ENCODE results near the gene NDUFV1.
A peak's percentile ranks its signal among the peaks of the same experiment; 100 is the strongest.

Gene NDUFV1

DNA sequence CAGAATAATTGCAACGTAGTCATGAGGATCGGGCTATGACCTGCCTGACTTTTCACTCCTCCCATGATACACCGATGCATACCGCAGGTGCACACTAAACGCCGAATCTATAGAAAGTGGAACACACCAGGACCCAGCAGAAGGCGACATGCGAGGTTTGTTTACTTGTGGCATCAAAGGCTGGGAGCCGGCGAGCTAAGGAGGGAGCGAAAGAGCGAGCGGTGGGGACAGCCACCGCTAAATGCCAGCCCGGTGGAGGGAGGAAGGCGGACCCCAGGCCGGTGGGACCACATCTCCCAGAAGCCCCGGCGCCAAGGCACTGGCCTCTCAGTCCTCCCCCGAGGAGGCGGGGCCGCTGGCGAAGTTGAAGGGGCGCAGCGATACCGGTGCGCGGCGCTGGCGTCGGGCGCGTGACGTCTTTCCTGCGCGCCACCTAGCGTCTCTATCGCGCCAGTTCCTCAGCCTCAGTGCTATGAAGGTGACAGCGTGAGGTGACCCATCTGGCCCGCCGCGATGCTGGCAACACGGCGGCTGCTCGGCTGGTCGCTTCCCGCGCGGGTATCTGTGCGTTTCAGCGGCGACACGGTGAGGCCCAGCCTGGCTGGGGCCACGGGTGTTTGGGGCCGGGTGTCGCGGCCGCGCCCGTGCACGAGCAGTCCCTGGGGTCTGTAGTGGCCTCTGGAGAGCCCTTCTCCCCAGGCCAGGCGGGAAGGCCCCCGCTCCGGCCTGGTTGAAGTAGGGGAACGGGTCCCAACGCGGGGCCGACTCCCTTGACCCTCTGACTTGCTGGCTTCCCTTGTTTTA lies at the start of gene NDUFV1:
NDUFV1 (plus strand) TSS at position 445 of the 804 bp plus-strand sequence; CDS start at position 514, 69 bp downstream.
- DNase-seq (ENCODE audit: low spot score) = peak; percentile 96

DNA sequence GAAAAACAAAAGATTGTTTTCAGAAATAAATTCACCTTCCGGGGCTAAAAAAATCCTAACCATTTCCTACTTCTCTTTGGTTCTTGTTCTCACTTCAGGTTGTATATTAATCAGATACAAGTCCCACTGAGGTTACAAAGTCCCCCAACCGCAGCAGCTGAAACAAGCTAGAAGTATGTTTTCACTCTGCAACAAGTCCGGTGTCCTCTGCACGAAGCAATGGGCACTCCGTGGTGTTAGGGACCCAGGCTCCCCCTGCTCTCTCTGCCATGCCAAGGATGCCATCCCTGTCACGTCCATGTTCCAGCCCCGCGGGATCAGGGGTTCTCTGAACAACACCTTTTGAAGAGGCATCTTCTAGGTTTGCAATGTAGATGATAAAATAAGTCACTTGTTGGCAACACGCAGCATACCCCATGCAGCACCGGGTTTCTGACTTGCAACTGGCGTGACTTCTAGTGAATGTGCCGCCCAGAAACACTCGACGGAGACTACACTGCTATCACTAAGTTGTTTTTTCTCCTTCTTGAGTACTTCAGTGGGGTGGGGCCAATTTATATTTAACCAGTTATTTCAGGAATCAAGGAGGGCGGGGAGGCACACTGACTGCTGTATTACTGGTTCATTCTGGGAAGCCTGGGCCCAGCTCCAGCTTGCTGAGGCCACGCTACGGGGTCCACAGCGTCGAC lies 48.5 kb upstream of the NDUFV1 start:
- DNase-seq (ENCODE audit: low spot score) = peak; percentile 35

DNA sequence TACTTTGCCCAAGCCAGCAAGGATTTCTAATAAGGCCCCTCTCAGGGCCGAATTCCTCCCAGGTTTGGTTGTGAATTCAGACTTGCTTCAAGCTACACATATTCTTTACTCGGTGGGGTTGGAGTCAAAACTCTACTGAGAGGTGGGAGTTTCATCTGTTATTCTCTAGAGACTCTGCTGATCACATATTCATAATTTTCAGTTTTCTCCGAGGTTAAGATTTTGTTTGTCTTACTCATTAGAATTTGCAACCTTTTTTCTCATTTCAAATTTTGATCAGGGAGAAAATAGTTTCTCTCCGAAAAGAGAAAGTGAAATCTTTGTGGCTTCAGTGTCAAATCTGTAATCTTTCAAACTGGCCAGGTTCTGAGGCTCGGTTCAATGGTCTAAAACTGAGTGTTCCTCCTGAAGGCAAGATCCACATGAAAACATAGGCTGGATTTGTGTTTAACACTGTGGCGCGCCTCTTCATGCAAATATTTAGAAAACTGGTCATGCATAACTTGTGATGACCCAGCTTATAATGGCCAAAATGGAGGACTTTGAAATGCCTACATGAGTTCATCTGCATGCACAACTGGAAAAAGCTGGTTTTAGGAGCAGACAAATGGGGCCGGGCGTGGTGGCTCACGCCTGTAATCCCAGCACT lies 44.6 kb upstream of the NDUFV1 start:
- no peak for DNase-seq (ENCODE audit: low spot score)

DNA sequence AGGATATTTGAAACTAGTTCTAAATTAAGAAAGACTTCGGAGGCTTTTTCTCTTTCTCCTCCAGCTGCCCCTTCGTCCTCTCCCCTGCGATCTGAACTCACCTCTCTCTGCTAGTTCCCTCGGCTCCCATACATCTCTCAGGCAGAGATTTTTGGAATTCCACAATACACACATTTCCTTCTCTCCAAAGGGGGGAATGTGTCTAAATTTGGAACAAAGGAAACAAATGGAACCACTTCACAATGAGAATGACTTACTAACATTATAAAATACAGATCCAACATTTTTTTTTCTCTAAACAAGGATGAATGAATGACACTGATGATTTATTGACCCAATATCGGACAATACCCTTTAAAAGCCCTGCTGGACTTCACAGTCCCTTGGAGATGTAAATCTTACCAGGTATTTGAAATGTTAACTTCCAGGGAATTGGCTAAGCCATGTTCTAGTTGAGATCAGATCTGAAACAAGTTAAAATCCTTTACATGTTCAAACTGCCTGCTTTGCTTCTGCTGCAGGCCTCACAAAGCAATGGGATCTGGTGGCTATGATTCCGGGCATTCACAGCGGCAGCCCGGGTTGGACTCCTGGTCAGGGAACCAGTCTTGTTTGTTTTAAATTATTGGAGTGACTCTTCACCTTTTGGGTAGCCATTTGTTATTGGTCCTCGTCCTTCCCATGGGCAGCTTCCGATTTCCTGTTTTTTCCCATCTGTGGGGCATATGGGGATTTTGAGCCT lies 43.6 kb upstream of the NDUFV1 start:
- no peak for DNase-seq (ENCODE audit: low spot score)

- DNase-seq (ENCODE audit: low spot score) = peak; percentile 66
Measured at GRCh38 chr11:67563705-67564114, 43.0 kb upstream of the NDUFV1 start.

DNA sequence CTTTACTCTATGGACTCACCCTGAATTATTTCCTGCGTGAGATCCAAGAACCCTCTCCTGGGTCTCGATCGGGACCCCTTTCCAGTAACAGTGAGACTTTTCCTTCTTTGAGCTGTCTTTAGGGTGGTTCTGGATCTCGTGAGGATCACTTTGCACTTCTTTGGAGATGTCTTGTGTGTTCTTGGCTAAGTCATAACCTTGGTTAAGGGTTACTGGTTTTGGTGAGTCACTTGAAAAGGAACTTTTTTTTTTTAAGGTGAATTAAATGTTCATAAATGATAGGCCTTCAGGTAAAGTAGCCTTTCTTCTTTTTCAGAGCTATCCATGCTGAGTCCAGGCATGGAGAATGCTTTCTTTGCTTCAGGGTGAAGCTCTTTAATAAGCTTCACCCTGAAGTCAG lies 42.5 kb upstream of the NDUFV1 start:
- DNase-seq (ENCODE audit: low spot score) = no peak

- no peak for DNase-seq (ENCODE audit: low spot score)
Measured at GRCh38 chr11:67571443-67571842, 35.3 kb upstream of the NDUFV1 start.

GRCh38 chr11:67572305-67572704 lies 34.4 kb upstream of the NDUFV1 start:
- DNase-seq (ENCODE audit: low spot score) = no peak

GRCh38 chr11:67572747-67573419 lies 33.9 kb upstream of the NDUFV1 start:
- DNase-seq (ENCODE audit: low spot score) = peak; percentile 31

- DNase-seq (ENCODE audit: low spot score) = no peak
Measured at GRCh38 chr11:67574938-67575337, 31.8 kb upstream of the NDUFV1 start.

- no peak for DNase-seq (ENCODE audit: low spot score)
Measured at GRCh38 chr11:67576735-67577475, 29.8 kb upstream of the NDUFV1 start.

DNA sequence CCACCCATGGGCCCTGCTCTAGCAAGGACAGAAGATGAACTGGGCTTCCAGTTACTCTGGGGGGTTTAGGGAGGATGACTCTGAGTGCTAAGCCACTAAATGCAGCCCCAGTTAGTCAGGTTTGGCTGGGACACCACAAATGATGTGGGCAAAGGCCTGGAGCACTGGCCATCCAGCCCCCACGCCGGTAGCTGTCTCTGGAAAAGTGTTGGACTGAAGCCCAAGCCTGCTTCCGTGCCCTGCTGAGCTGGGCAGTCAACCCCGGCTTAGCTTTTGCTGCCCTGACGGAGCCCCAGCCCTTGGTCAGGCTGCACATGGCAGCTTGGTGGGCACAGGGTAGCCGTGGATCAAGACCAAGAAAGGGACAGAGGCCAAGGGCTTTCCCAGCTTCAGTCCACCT lies 28.8 kb upstream of the NDUFV1 start:
- no peak for DNase-seq (ENCODE audit: low spot score)

GRCh38 chr11:67581469-67581868 lies 25.3 kb upstream of the NDUFV1 start:
- DNase-seq (ENCODE audit: low spot score) = no peak

DNA sequence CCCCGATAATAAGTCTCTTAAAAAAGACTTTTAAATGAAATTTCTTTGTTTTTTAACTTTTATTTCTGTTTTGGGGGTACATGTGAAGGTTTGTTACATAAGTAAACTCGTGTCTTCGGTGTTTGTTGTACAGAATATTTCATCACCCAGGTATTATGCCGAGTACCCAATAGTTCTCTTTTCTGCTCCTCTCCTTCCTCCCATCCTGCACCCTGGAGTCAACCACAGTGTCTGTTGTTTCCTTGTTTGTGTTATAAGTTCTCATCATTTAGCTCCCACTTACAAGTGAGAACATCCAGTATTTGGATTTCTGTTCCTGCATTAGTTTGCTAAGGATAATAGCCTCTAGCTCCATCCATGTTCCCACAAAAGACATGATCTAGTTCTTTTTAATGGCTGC lies 24.7 kb upstream of the NDUFV1 start:
- no peak for DNase-seq (ENCODE audit: low spot score)

- DNase-seq (ENCODE audit: low spot score) = peak; percentile 97
Measured at GRCh38 chr11:67583247-67584204, 23.2 kb upstream of the NDUFV1 start, which contains the start of gene GSTP1. Gene GSTP1, plus strand, starts transcription at chr11:67583812. Its CDS starts 32 bp downstream, at chr11:67583844.

DNA sequence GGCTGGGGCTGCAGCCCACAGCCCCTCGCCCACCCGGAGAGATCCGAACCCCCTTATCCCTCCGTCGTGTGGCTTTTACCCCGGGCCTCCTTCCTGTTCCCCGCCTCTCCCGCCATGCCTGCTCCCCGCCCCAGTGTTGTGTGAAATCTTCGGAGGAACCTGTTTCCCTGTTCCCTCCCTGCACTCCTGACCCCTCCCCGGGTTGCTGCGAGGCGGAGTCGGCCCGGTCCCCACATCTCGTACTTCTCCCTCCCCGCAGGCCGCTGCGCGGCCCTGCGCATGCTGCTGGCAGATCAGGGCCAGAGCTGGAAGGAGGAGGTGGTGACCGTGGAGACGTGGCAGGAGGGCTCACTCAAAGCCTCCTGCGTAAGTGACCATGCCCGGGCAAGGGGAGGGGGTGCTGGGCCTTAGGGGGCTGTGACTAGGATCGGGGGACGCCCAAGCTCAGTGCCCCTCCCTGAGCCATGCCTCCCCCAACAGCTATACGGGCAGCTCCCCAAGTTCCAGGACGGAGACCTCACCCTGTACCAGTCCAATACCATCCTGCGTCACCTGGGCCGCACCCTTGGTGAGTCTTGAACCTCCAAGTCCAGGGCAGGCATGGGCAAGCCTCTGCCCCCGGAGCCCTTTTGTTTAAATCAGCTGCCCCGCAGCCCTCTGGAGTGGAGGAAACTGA lies 22.4 kb upstream of the NDUFV1 start:
- peak; percentile 79 for DNase-seq (ENCODE audit: low spot score)

DNA sequence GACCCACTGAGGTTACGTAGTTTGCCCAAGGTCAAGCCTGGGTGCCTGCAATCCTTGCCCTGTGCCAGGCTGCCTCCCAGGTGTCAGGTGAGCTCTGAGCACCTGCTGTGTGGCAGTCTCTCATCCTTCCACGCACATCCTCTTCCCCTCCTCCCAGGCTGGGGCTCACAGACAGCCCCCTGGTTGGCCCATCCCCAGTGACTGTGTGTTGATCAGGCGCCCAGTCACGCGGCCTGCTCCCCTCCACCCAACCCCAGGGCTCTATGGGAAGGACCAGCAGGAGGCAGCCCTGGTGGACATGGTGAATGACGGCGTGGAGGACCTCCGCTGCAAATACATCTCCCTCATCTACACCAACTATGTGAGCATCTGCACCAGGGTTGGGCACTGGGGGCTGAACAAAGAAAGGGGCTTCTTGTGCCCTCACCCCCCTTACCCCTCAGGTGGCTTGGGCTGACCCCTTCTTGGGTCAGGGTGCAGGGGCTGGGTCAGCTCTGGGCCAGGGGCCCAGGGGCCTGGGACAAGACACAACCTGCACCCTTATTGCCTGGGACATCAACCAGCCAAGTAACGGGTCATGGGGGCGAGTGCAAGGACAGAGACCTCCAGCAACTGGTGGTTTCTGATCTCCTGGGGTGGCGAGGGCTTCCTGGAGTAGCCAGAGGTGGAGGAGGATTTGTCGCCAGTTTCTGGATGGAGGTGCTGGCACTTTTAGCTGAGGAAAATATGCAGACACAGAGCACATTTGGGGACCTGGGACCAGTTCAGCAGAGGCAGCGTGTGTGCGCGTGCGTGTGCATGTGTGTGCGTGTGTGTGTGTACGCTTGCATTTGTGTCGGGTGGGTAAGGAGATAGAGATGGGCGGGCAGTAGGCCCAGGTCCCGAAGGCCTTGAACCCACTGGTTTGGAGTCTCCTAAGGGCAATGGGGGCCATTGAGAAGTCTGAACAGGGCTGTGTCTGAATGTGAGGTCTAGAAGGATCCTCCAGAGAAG lies 21.6 kb upstream of the NDUFV1 start:
- no peak for DNase-seq (ENCODE audit: low spot score)

GRCh38 chr11:67585911-67586310 lies 20.8 kb upstream of the NDUFV1 start:
- DNase-seq (ENCODE audit: low spot score) = no peak

All from AG20443 (cell line).